ENCODE results near the gene CCDC3. TPM values are rescaled to one million over a fixed set of nuclear protein-coding genes. Genes with fewer than 3 reads are reported as not detected.
"Not testable (repeated sequence)": the region's sequence is repeated elsewhere in the genome, so short reads cannot be mapped to it uniquely, and the experiment has no call there.

The CCDC3 gene
- 4.7 TPM for total RNA-seq
- long read RNA-seq, partial matches to known transcripts, result 0 of 3 reads
- long read RNA-seq, other reads (novel, unspliced or antisense), result 0 of 3 reads

DNA sequence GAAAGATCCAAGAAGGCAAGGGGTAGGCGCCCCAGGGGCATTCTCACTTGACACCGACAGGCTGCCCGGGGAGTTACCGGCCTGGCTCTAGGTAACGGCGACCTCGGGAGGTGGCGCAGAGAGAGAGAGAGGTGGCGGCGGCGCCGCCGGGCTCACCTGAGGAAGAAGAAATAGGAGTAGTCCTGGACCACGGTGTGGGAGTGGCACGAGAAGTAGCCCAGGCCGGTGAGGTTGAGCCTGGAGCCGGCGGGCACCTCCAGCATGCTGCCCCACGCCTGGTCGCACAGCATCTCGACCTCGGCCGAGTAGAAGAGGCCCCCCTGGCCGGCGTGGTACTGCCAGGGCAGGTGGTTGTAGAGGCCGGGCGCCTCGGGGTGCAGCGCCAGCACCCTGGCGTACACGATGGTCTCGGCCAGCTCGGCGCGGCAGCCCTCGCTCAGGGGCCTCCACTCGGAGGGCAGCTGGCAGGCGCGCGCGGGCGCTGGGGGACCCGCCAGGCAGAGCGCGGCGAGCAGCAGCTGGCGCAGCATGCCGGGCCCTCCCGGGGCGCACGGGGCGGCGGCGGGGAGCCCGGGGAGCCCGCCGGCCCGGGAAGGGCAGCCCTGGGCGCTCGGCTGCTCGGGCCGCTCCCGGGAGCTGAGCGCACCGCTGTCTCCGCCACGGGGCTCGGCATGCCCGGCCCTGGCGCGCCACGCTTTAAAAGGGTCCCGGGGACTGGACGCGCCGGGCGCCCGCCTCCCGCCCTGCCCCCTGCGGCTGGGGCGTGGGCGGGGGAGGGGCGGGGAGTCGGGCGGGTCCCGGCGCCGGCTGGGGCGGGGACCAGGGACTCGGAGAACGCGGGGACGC is at the start of gene CCDC3:
Gene CCDC3 (minus strand): TSS at position 673 of the 846 bp plus-strand sequence. CDS start 143 bp downstream, at position 530.
- intact Hi-C loops (cut with DNase I), result no loop called here
- DNase-seq (ENCODE audit: missing footprints) (peak; percentile 62), ATAC-seq (peak; percentile 37)

- intact Hi-C loops (cut with DNase I), result no loop called here
- no peak for ATAC-seq
- no peak for DNase-seq (ENCODE audit: missing footprints)
Observed at GRCh38 chr10:13051126-13051694, 49.7 kb upstream of the CCDC3 start.

DNA sequence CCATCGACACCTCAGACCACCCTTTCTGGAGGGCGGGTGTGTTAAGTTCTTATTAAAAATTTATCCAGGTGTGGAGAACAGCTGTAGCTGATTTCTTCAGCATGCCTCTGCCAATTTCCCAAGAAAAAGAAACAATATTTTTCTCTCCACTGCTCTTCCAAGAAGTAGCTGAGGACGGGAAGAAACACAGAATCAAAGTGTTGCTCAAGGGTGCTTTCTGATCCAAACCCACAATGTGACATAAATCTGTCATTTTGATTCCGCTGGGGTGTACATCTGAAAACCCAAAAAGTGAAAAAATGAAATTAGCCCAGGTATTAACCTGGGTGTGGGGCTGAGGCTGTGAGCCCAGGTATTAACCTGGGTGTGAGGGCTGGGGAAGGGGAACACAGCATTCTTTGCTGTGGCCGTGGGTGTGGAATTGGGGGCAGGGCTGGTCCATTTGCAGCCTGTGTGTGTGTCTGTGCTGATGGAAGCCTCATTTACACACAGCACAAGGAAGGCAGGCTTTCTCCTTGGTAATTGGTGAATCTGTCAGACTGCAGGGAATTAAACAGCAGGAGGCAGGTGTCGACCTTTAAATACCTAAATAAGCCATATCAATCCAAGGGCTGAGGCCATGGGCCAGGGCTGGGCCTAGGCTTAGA is 48.4 kb upstream of the CCDC3 start:
- DNase-seq (ENCODE audit: missing footprints) (no peak), ATAC-seq (no peak)
- intact Hi-C loops (cut with DNase I), result no loop called here

- ATAC-seq (no peak), DNase-seq (ENCODE audit: missing footprints) (no peak)
- intact Hi-C loops (cut with DNase I), result no loop called here
Observed at GRCh38 chr10:13048762-13049161, 47.2 kb upstream of the CCDC3 start.

DNA sequence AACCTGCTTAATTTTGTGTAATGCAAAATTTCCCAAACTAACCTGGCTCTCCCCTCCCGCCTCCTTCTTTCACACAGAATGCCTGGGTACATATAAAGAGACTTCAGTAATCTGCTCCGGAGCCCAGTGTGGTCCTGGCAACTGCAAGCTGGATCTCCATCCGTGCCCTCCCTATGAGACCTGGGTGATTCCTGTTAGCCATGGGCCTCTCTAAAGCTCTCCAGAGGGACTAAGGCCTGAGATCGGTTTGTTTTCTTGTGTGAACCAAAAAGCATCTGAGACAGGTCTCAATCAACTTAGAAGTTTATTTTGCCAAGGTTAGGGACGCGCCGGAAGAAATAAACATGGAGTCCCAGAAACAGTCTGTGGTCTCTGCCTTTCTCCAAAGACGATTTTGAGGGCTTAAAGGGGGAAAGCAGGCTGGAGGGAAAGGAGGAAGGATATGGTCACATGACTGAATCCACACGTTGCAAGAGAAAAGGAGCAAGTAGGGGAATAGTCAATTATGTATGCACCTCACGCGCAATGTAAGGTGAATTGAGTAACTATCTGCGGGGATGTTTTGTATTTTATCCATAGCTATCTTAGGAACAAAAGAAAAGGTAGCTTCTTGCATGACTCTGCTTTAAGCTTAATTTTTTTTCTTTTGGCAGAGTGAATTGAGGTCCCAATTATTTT is 46.2 kb upstream of the CCDC3 start:
- no peak for DNase-seq (ENCODE audit: missing footprints)
- intact Hi-C loops (cut with DNase I), result no loop called here
- ATAC-seq, result no peak

- intact Hi-C loops (cut with DNase I), result no loop called here
- DNase-seq (ENCODE audit: missing footprints) (no peak), ATAC-seq (no peak)
Observed at GRCh38 chr10:13046851-13047528, 45.5 kb upstream of the CCDC3 start.

- intact Hi-C loops (cut with DNase I), result no loop called here
- ATAC-seq (no peak), DNase-seq (ENCODE audit: missing footprints) (no peak)
Observed at GRCh38 chr10:13043520-13043919, 42.0 kb upstream of the CCDC3 start.

DNA sequence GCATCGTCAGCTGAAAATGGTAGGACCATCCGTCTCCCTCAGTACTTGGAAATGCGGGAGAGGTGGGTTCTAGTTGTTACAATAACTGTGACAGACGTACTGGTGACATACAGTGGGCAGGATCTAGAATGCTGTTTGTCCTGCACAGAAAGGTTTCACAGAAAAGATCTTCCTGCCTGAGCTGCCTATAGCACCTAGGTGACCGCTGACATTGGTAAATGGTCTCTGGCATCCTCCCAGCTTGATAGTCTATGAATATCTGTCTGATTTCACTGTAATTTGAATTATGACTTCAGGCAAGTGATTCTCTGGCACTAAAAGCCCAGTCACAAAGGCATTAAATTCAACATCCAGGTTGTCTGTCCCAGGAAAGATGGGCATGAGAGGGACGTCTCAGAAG is 38.2 kb upstream of the CCDC3 start:
- DNase-seq (ENCODE audit: missing footprints), result no peak
- no peak for ATAC-seq
- intact Hi-C loops (cut with DNase I), result no loop called here

- ATAC-seq, result no peak
- intact Hi-C loops (cut with DNase I), result no loop called here
- no peak for DNase-seq (ENCODE audit: missing footprints)
Observed at GRCh38 chr10:13038391-13038790, 36.9 kb upstream of the CCDC3 start.

DNA sequence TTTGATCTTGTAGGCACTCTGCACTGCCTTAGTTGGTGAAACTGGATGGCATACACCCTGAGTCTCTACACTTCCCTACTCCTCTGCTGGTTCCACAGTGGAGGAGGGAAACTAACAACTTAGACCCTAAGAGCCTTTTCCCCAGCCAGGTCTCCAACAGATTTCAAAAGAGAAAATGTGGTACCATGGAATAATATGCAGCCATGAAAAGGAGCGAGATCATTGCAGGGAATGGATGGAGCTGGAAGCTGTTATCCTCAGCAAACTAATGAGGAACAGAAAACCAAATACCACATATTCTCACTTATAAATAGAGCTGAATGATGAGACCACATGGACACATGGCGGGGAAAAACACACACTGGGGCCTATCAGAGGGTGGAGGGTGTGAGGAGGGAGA is 36.3 kb upstream of the CCDC3 start:
- no peak for DNase-seq (ENCODE audit: missing footprints)
- no peak for ATAC-seq
- intact Hi-C loops (cut with DNase I), result no loop called here

DNA sequence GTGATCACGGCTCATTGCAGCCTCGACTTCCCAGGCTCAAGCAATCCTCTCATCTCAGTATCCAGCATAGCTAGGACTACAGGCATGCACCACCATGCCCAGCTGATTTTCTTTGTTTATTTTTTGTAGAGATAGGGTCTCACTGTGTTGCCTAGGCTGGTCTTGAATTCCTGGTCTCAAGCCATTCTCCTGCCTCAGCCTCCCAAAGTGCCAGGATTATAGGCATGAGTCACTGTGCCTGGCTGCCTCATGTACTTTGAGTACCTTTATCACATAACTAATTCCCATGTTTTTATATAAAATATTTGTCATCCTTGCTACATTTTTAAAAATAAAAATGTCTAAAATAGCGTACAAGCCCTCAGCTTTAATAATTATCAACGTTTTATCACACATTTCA is 35.3 kb upstream of the CCDC3 start:
- no peak for DNase-seq (ENCODE audit: missing footprints)

DNA sequence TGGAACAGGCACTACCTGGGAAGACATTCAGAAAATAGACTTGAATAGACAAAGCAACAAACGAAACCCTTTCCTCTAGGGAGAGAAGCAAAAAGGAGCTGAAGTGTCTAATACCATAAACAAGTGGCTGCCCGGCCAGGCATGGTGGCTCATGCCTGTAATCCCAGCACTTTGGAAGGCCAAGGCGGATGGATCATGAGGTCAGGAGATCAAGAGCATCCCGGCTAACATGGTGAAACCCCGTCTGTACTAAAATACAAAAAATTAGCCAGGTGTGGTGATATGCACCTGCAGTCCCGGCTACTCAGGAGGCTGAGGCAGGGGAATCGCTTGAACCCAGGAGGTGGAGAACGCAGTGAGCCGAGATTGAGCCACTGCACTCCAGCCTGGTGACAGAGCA is 34.2 kb upstream of the CCDC3 start:
- DNase-seq (ENCODE audit: missing footprints); intact Hi-C loops (cut with DNase I); ATAC-seq: not testable (repeated sequence)

More for the DNA sequence above, 35.3 kb upstream of the CCDC3 start:
- ATAC-seq, result no peak
- intact Hi-C loops (cut with DNase I), result no loop called here

- ATAC-seq, result no peak
- intact Hi-C loops (cut with DNase I), result no loop called here
- no peak for DNase-seq (ENCODE audit: missing footprints)
Observed at GRCh38 chr10:13026873-13027272, 25.4 kb upstream of the CCDC3 start.

DNA sequence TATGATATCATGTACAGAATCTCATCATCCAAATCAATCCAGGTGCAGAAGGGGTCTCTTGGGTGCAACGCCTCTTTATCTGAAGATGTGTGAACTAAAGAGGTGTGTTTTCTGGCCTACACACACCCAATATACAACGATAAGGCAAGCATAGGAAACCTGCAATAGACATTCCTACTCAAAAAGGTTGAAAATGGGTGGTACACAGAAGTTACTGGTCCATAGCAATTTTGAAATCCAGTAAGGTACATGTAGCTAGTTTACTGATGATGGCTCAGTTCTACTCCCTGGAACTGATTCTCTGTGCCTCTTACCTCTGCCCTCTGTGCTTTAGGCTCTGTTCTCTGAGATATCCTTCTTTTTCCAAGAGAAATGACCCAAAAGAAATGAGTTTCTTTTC is 22.2 kb upstream of the CCDC3 start:
- intact Hi-C loops (cut with DNase I), result no loop called here

GRCh38 chr10:13019280-13019679 is 17.8 kb upstream of the CCDC3 start:
- intact Hi-C loops (cut with DNase I), result no loop called here
- ATAC-seq (no peak), DNase-seq (ENCODE audit: missing footprints) (no peak)

More for the DNA sequence above, 22.2 kb upstream of the CCDC3 start:
- DNase-seq (ENCODE audit: missing footprints) (no peak), ATAC-seq (no peak)

- no peak for ATAC-seq
- intact Hi-C loops (cut with DNase I), result no loop called here
- no peak for DNase-seq (ENCODE audit: missing footprints)
Observed at GRCh38 chr10:13018171-13018570, 16.7 kb upstream of the CCDC3 start.

DNA sequence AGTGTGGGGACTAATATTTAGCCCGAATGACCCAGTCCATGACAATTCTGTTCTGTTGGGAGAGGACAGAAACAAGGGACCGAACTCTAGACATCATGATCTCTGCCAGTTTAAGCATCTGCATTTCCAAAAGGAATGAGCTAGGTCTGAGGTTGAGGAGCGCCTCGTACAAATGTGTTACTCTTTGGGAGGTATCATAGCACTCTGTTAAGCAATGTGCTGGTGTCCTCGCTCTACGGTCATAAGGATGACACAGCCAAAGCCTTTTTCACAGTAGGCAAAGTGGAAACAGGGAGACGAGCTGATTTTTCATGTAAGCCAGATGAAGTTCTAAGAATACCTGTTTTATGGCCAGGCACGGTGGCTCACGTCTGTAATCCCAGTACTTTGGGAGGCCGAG is 15.4 kb upstream of the CCDC3 start:
- intact Hi-C loops (cut with DNase I), result no loop called here
- no peak for ATAC-seq
- DNase-seq (ENCODE audit: missing footprints), result no peak

DNA sequence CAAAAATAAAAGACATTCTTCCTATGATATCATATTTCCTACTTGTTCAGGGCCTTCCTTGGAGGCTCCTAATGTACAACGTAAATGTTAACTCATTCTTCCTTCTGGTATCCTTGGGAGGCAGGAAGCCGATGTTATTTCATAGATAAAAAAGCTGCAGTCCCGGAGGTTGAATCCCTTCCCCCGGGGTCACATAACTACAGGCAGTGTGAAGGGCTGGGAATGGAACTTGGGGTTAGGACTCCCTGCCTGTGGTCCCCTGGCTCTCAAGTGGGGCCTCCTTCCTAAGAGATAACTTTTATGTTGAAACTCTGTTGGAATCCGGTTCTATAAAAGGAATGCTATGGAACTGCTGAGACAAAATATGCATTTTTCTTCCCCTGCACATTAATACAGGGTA is 14.9 kb upstream of the CCDC3 start:
- DNase-seq (ENCODE audit: missing footprints), result no peak
- intact Hi-C loops (cut with DNase I), result no loop called here
- no peak for ATAC-seq

- intact Hi-C loops (cut with DNase I), result no loop called here
- no peak for DNase-seq (ENCODE audit: missing footprints)
- no peak for ATAC-seq
Observed at GRCh38 chr10:13006037-13006436, 4.5 kb upstream of the CCDC3 start.

All from Right ventricle myocardium inferior (tissue), 1 donor.